ENCODE data around the gene TPRKB. TPM values are rescaled to one million over a fixed set of nuclear protein-coding genes. Genes with fewer than 3 reads are reported as not detected.
"Not testable (repeated sequence)": the region's sequence is repeated elsewhere in the genome, so short reads cannot be mapped to it uniquely, and the experiment has no call there.

Gene TPRKB
- total RNA-seq, 2 experiments from 2014 or later, result 43.7 to 50.0 TPM

DNA sequence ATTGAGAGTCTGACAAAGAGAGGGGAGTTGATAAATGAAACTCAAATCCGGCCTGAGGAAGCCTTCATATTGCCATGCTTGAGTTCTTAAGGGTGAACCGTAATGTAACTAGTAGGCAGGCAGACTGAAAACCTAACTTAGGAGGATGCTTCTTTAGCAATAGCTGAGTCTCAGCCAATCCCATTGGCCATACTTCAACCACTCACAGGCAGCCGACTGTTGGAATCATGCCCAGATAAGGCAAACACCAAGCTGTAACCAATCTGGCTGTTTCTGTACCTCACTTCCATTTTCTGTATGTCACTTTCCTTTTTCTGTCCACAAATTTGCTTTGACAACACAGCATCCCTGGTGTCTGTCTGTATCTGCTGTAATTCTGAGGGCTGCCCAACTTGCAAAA is 39.5 kb downstream of the TPRKB start:
- CTCF ChIA-PET, result interaction anchor here (1.1 kb wide), 1 partner anchor 8 kb away, joined by 3 read pairs; no protein-coding TSS in a partner anchor
- DNase-seq, result no peak
- Mint-ChIP-seq H3K4me1 (ENCODE audit: low read depth) (no peaks in the 10 kb centered on the region), H3K27ac (no peak overlapping the region), H3K27me3 (ENCODE audit: low read depth) (no peaks in the 10 kb centered on the region), H3K36me3 (ENCODE audit: low read depth) (no peaks in the 10 kb centered on the region), H3K9me3 (ENCODE audit: insufficient read depth) (no peaks in the 10 kb centered on the region), H3K4me3 (no peak overlapping the region)
- no peak for ATAC-seq
- POLR2A ChIA-PET, result no interaction called here

DNA sequence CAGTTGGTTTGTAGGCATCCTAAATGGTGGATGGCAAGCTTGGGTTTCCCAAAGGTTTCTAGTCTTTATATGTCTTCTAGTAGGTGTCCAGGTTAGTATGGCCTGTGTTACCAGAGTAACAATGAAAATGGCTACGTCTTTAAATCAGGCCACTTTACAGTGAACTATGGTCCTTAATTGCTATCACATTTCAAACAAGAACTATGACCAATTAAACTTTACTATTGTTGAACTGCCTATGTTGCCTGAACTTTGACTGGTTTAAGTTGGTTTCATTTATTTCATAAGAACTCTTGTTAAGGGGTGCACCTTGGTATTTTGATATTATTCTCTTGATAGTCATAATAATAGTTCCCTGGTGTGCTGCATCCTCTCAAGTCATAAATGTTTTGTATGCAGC is 40.2 kb downstream of the TPRKB start:
- ATAC-seq; H3K27me3 Mint-ChIP-seq (ENCODE audit: low read depth); DNase-seq; H3K4me1 Mint-ChIP-seq (ENCODE audit: low read depth); CTCF ChIA-PET; H3K36me3 Mint-ChIP-seq (ENCODE audit: low read depth); H3K4me3 Mint-ChIP-seq; POLR2A ChIA-PET; H3K27ac Mint-ChIP-seq; H3K9me3 Mint-ChIP-seq (ENCODE audit: insufficient read depth): not testable (repeated sequence)

DNA sequence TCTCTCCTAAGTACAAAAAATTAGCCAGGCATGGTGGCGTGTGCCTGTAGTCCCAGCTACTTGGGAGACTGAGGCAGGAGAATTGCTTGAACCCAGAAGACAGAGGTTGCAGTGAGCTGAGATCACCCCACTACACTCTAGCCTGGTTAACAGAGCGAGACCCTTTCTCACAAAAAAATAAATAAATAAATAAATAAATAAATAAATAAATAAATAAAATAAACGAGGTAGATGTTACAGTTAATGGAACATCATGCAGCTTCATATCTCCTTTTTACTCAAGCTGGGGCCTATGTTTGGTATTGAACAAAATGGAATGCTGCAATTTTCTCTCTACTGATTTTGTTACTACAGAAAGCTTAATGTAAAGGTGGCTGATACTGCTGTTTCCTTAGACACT is 40.6 kb downstream of the TPRKB start:
- H3K27me3 Mint-ChIP-seq (ENCODE audit: low read depth); DNase-seq; H3K27ac Mint-ChIP-seq; H3K4me3 Mint-ChIP-seq; H3K9me3 Mint-ChIP-seq (ENCODE audit: insufficient read depth); ATAC-seq; CTCF ChIA-PET; H3K36me3 Mint-ChIP-seq (ENCODE audit: low read depth); H3K4me1 Mint-ChIP-seq (ENCODE audit: low read depth): not testable (repeated sequence)
- POLR2A ChIA-PET, result interaction anchor here (0.6 kb wide), 1 partner anchor 502 kb away, joined by 3 read pairs; the partner anchor contains the start of gene MTHFD2

DNA sequence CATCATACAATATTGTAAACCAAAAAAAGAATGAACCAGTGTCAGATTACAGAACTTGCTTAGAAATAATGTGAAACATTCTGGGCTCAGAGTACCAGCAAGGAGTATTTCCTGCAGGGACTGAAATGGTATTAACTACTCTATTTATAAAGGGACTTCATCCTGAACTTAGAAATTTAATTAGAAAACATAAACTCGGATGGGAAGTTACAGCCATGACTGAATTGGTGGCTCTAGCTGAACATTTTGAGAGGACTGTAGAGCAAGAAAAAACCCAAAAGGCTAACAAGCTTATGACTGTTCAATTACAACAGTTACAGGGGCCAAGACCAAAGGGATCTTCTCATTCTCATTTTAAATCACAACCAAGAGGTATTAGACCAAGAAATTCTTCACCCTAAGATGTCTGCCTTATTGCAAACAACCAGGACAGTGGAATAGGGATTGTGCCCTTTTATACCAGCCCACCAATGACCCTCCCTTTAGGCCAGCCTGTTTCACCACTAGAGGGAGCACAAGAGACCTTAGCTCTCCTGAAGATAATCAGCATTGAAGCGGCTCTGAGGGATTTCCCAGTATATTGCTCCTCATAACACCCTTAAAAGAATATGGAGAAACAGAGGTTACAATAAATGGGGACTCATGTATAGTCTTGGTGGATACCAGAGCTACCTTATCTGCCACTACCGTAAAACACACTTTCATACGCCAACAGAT is 46.6 kb downstream of the TPRKB start:
- peak; percentile 44 for DNase-seq
- CTCF ChIA-PET, result interaction anchor here (0.8 to 1.1 kb wide), 2 partner anchors 8 to 89 kb away, joined by 3 read pairs; no protein-coding TSS in a partner anchor
- H3K27ac Mint-ChIP-seq; H3K27me3 Mint-ChIP-seq (ENCODE audit: low read depth); POLR2A ChIA-PET; H3K9me3 Mint-ChIP-seq (ENCODE audit: insufficient read depth); H3K4me3 Mint-ChIP-seq; H3K36me3 Mint-ChIP-seq (ENCODE audit: low read depth); H3K4me1 Mint-ChIP-seq (ENCODE audit: low read depth): not testable (repeated sequence)
- peak; percentile 92 for ATAC-seq

DNA sequence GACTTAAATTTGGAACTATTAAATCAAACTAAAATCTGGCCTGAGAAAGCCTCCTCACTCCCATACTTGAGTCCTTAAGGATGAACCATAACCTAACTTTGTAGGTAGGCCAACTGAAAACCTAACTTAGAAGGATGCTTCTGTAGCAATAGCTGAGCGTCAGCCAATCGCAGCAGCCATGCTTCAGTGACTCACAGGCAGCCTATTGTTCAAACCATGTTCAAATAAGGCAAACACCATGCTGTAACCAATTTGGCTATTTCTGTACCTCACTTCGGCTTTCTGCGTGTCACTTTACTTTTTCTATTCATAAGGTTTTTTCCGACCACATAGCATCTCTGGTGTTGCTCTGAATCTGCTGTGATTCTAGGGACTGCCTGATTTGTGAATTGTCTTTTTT is 48.7 kb downstream of the TPRKB start:
- H3K4me1 Mint-ChIP-seq (ENCODE audit: low read depth); H3K4me3 Mint-ChIP-seq; H3K36me3 Mint-ChIP-seq (ENCODE audit: low read depth); DNase-seq; H3K9me3 Mint-ChIP-seq (ENCODE audit: insufficient read depth); POLR2A ChIA-PET; H3K27me3 Mint-ChIP-seq (ENCODE audit: low read depth); ATAC-seq; H3K27ac Mint-ChIP-seq: not testable (repeated sequence)
- CTCF ChIA-PET, result interaction anchor here (1.5 kb wide), 1 partner anchor 8 kb away, joined by 6 read pairs; no protein-coding TSS in a partner anchor

DNA sequence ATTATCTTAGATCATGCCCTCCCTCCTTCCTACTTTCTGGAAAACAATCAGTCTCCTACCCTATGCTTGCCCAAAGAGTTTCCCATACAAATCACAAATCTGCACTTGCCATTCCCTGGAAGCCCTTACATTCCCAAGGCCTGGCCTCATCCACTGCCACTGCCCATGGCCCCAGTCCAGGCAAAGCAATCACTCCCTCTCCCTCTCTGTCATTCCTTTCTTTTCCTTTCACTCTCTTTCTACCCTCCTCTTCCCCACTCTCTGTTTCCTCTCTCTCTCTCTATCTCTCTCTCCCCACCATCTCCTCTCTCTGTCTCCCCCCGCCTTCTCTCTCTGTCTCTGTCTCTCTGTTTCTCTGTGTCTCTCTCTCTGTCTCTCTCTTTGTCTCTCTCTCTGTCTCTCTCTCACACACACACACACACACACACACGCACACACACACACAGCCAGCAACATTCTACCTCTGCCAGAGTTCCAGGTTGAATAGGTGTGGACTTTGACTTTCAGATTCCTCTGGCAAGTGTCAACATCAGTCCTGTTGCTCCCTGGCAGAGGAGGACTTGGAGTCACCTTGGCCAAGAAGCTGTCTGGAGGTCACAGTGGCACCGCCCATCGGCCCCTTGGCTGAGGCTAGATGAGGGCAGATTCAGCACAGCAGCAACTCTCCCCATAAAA is 51.2 kb downstream of the TPRKB start:
- no peak for DNase-seq
- Mint-ChIP-seq H3K36me3 (ENCODE audit: low read depth) (no peaks in the 10 kb centered on the region), H3K9me3 (ENCODE audit: insufficient read depth) (no peaks in the 10 kb centered on the region), H3K27ac (no peak overlapping the region), H3K4me3 (no peak overlapping the region), H3K27me3 (ENCODE audit: low read depth) (peaks cover 15% of the 10 kb centered on the region), H3K4me1 (ENCODE audit: low read depth) (no peaks in the 10 kb centered on the region)
- POLR2A ChIA-PET, result no interaction called here
- CTCF ChIA-PET, result no interaction called here
- no peak for ATAC-seq

DNA sequence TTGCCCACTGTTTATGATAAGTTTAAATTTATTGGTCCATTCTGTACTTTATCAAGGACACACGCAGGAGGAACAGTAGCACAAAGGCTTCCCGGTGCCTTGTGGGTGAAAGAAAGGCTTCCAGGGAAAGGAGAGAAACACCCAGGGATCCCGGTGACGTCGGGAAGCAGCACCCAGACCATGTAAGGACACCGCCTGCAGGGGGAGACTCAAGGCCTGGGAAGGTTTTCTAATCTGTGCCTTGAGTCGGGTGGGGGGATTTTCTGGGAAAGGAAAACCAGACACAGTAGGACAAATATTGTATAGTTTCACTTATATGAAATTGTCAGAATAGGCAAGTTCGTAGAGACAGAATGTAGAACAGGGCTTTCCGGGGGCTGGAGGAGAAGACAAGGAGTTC is 52.2 kb downstream of the TPRKB start:
- CTCF ChIA-PET; ATAC-seq; H3K27ac Mint-ChIP-seq; H3K36me3 Mint-ChIP-seq (ENCODE audit: low read depth); POLR2A ChIA-PET; DNase-seq; H3K4me1 Mint-ChIP-seq (ENCODE audit: low read depth); H3K9me3 Mint-ChIP-seq (ENCODE audit: insufficient read depth); H3K4me3 Mint-ChIP-seq: not testable (repeated sequence)
- H3K27me3 Mint-ChIP-seq (ENCODE audit: low read depth), result peaks cover 15% of the 10 kb centered on the region

DNA sequence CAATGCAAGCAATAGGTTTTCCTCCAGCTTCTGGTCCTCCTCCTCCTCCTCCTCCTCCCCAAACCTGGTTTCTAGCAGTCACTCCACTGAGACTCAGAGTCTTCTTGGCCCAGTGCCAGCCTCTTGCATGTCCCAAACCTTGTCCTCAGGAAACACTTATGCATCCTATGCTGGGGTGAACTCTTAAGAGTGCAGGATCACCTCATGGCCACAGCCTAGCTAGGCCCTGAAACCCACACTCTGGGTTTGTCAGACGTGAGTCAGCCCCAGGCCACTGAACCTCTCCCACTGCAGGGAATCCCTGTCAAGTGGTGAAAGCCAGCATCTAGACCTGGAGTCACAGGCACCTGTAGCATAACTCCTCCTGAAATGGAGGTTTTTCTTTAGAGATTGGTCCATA is 52.8 kb downstream of the TPRKB start:
- ATAC-seq; POLR2A ChIA-PET; CTCF ChIA-PET; H3K4me3 Mint-ChIP-seq; H3K27ac Mint-ChIP-seq; H3K36me3 Mint-ChIP-seq (ENCODE audit: low read depth); DNase-seq; H3K9me3 Mint-ChIP-seq (ENCODE audit: insufficient read depth); H3K4me1 Mint-ChIP-seq (ENCODE audit: low read depth): not testable (repeated sequence)
- peaks cover 15% of the 10 kb centered on the region for H3K27me3 Mint-ChIP-seq (ENCODE audit: low read depth)

DNA sequence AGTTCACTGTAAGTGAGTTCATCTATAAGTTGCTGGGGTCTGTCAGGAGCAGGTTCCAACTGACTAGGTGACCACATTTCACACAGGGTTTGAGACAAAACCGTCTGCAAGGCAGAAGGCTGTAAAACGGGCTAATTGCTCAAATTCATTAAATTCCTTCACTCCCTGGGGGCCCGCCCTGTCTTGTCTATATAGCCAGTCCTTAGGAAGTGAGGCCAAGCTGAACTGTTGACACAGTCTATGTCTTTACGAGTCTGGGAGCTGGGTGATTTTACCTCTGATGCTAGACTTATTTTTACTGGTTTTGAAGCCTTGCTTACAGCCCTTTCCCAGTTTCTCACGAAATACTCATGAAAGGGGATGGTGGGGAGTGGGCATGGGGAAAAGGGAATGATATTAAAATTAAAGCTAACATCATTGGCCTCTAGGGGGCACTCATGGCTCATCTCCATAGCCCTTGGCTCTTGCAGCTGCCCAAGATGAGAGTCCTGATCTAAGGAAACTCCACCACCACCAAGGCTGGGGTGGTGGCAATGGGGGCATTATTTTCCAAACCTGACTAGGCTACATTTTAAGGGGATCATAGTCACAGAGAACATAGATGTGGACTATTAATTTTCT is 57.1 kb downstream of the TPRKB start:
- H3K4me3 Mint-ChIP-seq; H3K36me3 Mint-ChIP-seq (ENCODE audit: low read depth); H3K9me3 Mint-ChIP-seq (ENCODE audit: insufficient read depth); H3K4me1 Mint-ChIP-seq (ENCODE audit: low read depth); POLR2A ChIA-PET; H3K27ac Mint-ChIP-seq: not testable (repeated sequence)
- ATAC-seq (peak; percentile 63), DNase-seq (peak; percentile 53)
- H3K27me3 Mint-ChIP-seq (ENCODE audit: low read depth), result peaks cover 11% of the 10 kb centered on the region
- CTCF ChIA-PET, result interaction anchor here (0.7 to 1.9 kb wide), 13 partner anchors 9 to 656 kb away, joined by 3 to 11 read pairs (median 4); no protein-coding TSS in a partner anchor

Other genes with a start within 250 kb of the TPRKB start
- not detected for gene NAT8, start 94.9 kb downstream of the TPRKB start, total RNA-seq
- gene DUSP11, start 42.8 kb upstream of the TPRKB start, total RNA-seq, result 10 to 100 TPM; 24.3 to 25.6 TPM
- gene C2orf78, start 46.8 kb upstream of the TPRKB start, total RNA-seq, result not detected
- gene STAMBP, start 91.6 kb upstream of the TPRKB start, total RNA-seq, result 10 to 100 TPM; 33.6 to 34.9 TPM
- under 1 TPM in 1 of 2 experiments, not detected in 1; 0.81 TPM for gene ACTG2, start 155.7 kb upstream of the TPRKB start, total RNA-seq
- 10 to 100 TPM; 71.5 to 72.1 TPM for gene DGUOK, start 189.5 kb upstream of the TPRKB start, total RNA-seq
- 10 to 100 TPM; 20.4 to 20.9 TPM for gene TET3, start 247.6 kb upstream of the TPRKB start, total RNA-seq

Data from activated CD8-positive, alpha-beta T cell treated with anti-CD3 and anti-CD28 coated beads, Interleukin-2, amount 10 ng/mL, durations not matched to agents 7 days and 5 days (primary cell).